ENCODE results near the gene LPIN1. TPM values are rescaled to one million over a fixed set of nuclear protein-coding genes. Genes with fewer than 3 reads are reported as not detected.

LPIN1 gene
- total and polyA plus RNA-seq, 2 donors (not counting 1 experiment from before 2014, with no cell fraction given), result 36.3 to 99.1 TPM

DNA sequence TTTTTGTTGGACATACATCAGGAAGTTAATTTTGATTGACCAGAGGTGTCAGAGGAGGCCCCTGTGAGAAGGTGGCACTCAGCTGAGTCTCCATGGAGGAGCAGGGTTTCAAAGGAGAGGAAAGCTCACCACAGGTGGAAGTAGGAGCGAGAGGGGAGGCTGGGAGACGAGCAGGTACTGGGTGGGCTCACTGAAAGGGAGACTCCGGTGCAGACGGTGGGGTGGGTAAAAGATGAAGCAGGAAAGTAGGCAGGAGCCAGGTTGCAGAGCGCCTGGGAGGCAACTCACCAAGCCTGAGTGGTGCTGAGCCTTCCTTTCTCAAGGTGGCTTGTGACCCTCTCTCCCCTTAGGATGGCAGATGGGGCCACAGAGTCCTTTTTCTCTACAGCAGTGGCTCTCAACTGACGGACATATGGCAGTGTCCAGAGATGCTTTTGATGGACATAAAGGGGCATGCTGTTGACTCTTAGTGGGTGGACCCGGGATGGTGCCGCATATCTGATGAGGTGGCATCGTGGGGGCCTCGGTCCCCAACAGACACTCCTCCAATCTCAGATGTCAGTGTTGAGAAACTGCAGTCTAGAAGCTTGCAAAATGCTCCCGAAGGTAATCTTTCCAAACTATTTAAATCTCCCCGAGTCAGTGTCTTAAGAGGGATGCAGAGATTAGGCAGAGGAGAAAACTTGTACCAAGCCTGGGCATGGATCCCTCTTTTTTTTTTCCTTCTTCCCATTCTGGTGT, 64.0 kb downstream of the LPIN1 start:
- 97% methylated on average over 6 of the region's 12 CpGs for WGBS (ENCODE audit: insufficient coverage)
- Histone ChIP-seq H3K27me3 (replicated peaks in 1 of 4; ENCODE audit: control extremely low read depth in 1 of 4, control insufficient read depth in 3 of 4, insufficient read depth in 4 of 4, low read length in 3 of 4) (no peaks in the 10 kb centered on the region), H3K9me3 (ENCODE audit: control extremely low read depth in 1 of 3, control insufficient read depth in 2 of 3, insufficient read depth in 1 of 3, low read length in 2 of 3) (no peaks in the 10 kb centered on the region), H3K9ac (ENCODE audit: low read length) (no peak overlapping the region), H3K4me2 (replicated peaks; ENCODE audit: low read depth, low read length, poor library complexity, severe bottlenecking) (no peak overlapping the region), H3K27ac (ENCODE audit: low read length in 2 of 2) (no peak overlapping the region), H3K36me3 (replicated peaks in 1 of 2; ENCODE audit: control extremely low read depth in 1 of 2, control insufficient read depth in 1 of 2, extremely low read depth in 1 of 2, insufficient read depth in 2 of 2, low read length in 1 of 2) (peaks cover 1 to 64% of the 10 kb centered on the region in 2 experiments), H3K4me3 (ENCODE audit: control extremely low read depth in 1 of 5, extremely low read depth in 1 of 5, insufficient read depth in 1 of 5, low read depth in 2 of 5, low read length in 4 of 5) (no peak overlapping the region), H2AFZ (ENCODE audit: insufficient read depth, low read depth, low read length, poor library complexity, severe bottlenecking) (no peak overlapping the region), H4K20me1 (ENCODE audit: control insufficient read depth, insufficient read depth, low read length, poor library complexity, severe bottlenecking) (no peaks in the 10 kb centered on the region), H3K4me1 (ENCODE audit: control insufficient read depth in 2 of 2, insufficient read depth in 2 of 2, low read length in 2 of 2) (no peaks in the 10 kb centered on the region), H3K79me2 (ENCODE audit: control insufficient read depth, insufficient read depth, low read length) (no peaks in the 10 kb centered on the region)
- Mint-ChIP-seq H3K27ac (no peak overlapping the region), H3K27me3 (no peaks in the 10 kb centered on the region), H3K9me3 (ENCODE audit: insufficient read depth) (no peaks in the 10 kb centered on the region), H3K4me3 (no peak overlapping the region), H3K4me1 (no peaks in the 10 kb centered on the region)
- DNase-seq (no peak), ATAC-seq (ENCODE audit: low read depth) (no peak)
- TF ChIP-seq, protein P1, sequence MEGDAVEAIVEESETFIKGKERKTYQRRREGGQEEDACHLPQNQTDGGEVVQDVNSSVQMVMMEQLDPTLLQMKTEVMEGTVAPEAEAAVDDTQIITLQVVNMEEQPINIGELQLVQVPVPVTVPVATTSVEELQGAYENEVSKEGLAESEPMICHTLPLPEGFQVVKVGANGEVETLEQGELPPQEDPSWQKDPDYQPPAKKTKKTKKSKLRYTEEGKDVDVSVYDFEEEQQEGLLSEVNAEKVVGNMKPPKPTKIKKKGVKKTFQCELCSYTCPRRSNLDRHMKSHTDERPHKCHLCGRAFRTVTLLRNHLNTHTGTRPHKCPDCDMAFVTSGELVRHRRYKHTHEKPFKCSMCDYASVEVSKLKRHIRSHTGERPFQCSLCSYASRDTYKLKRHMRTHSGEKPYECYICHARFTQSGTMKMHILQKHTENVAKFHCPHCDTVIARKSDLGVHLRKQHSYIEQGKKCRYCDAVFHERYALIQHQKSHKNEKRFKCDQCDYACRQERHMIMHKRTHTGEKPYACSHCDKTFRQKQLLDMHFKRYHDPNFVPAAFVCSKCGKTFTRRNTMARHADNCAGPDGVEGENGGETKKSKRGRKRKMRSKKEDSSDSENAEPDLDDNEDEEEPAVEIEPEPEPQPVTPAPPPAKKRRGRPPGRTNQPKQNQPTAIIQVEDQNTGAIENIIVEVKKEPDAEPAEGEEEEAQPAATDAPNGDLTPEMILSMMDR (IDR thresholded peaks at IDR 0.05), result no peak
- TF ChIP-seq EZH2 (IDR thresholded peaks at IDR 0.05; ENCODE audit: borderline replicate concordance, insufficient read depth, low read depth, low read length, poor library complexity, severe bottlenecking), result no peak
- ChIA-PET CTCF (no interaction called here), POLR2A (no interaction called here)
- intact Hi-C loops (cut with micrococcal nuclease), result no loop called here

DNA sequence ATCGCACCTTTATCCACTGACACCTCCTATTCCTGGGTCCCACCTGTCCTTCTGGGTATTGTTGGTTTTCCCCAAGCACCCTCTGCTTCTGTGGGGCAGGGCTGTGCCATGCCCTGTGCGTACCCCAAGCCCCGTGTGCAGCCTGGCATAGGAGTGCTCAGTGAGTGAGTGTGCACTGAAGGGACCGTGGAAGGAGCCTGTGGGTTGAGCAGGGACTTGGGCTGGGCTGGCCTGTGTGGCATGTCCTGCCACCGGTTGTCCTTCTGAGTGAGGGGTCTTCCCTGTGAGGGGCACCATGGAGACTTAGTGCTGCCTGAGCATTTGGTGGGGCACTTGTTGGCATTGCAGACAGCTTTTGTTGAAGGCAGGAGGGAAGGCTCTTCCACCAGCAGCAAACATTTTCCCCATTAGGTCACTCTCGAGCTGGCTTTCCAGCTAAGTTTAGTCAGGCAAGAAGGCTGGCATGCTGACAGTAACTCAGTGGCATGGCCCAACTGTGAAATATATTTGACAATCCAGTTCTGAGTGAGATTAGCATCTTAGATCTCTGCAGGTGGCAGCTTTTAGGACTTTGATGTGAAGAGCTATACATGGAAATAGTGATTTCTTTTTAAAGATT, 64.7 kb downstream of the LPIN1 start:
- Histone ChIP-seq H3K4me3 (ENCODE audit: control extremely low read depth in 1 of 5, extremely low read depth in 1 of 5, insufficient read depth in 1 of 5, low read depth in 2 of 5, low read length in 4 of 5) (no peak overlapping the region), H3K4me2 (replicated peaks; ENCODE audit: low read depth, low read length, poor library complexity, severe bottlenecking) (no peak overlapping the region), H3K79me2 (ENCODE audit: control insufficient read depth, insufficient read depth, low read length) (no peaks in the 10 kb centered on the region), H3K9ac (ENCODE audit: low read length) (no peak overlapping the region), H3K27ac (ENCODE audit: low read length in 2 of 2) (no peak overlapping the region), H3K9me3 (ENCODE audit: control extremely low read depth in 1 of 3, control insufficient read depth in 2 of 3, insufficient read depth in 1 of 3, low read length in 2 of 3) (no peaks in the 10 kb centered on the region), H4K20me1 (ENCODE audit: control insufficient read depth, insufficient read depth, low read length, poor library complexity, severe bottlenecking) (no peaks in the 10 kb centered on the region), H3K4me1 (ENCODE audit: control insufficient read depth in 2 of 2, insufficient read depth in 2 of 2, low read length in 2 of 2) (no peaks in the 10 kb centered on the region), H3K27me3 (replicated peaks in 1 of 4; ENCODE audit: control extremely low read depth in 1 of 4, control insufficient read depth in 3 of 4, insufficient read depth in 4 of 4, low read length in 3 of 4) (no peaks in the 10 kb centered on the region), H2AFZ (ENCODE audit: insufficient read depth, low read depth, low read length, poor library complexity, severe bottlenecking) (no peak overlapping the region), H3K36me3 (replicated peaks in 1 of 2; ENCODE audit: control extremely low read depth in 1 of 2, control insufficient read depth in 1 of 2, extremely low read depth in 1 of 2, insufficient read depth in 2 of 2, low read length in 1 of 2) (peaks cover 1 to 64% of the 10 kb centered on the region in 2 experiments)
- POLR2A ChIA-PET, result no interaction called here
- no peak overlapping the region for H3K27ac Mint-ChIP-seq
- intact Hi-C loops (cut with micrococcal nuclease), result no loop called here
- WGBS (ENCODE audit: insufficient coverage), result 100% methylated on average over 4 of the region's 6 CpGs
- no peaks in the 10 kb centered on the region for H3K4me1 Mint-ChIP-seq
- no peak for ATAC-seq (ENCODE audit: low read depth)
- no peak for TF ChIP-seq EZH2 (IDR thresholded peaks at IDR 0.05; ENCODE audit: borderline replicate concordance, insufficient read depth, low read depth, low read length, poor library complexity, severe bottlenecking)
- TF ChIP-seq, protein P1 (IDR thresholded peaks at IDR 0.05), result no peak
- CTCF ChIA-PET, result no interaction called here
- H3K4me3 Mint-ChIP-seq, result no peak overlapping the region
- H3K27me3 Mint-ChIP-seq, result no peaks in the 10 kb centered on the region
- H3K9me3 Mint-ChIP-seq (ENCODE audit: insufficient read depth), result no peaks in the 10 kb centered on the region
- no peak for DNase-seq

All from B cell (primary cell).